Subcutaneous abdominal adipose tissue (tissue), 5 donors: ENCODE results near the gene WNT10A.

Source experiments
- H3K27ac ChIP-seq: one replicate; pipeline ENCODE4 v1.7.0; 2013; ENCODE audit warnings: low read depth, mild to moderate bottlenecking, inconsistent platforms, low read length, moderate library complexity
- H3K27me3 ChIP-seq, 5 donors: one replicate each; pipeline ENCODE4 v1.7.0; 2013; ENCODE audit warnings: low read length in 5 of 5, inconsistent platforms in 1 of 5; ENCODE audit not compliant: control insufficient read depth in 5 of 5, insufficient read depth in 4 of 5
- H3K36me3 ChIP-seq, 5 donors: one replicate each; pipeline ENCODE4 v1.7.0; 2013; ENCODE audit warnings: low read length in 5 of 5; ENCODE audit not compliant: control insufficient read depth in 5 of 5, insufficient read depth in 5 of 5
- H3K4me1 ChIP-seq, 5 donors: one replicate each; pipeline ENCODE4 v1.7.0; 2013; ENCODE audit warnings: low read length in 5 of 5, mild to moderate bottlenecking in 3 of 5, moderate library complexity in 1 of 5; ENCODE audit not compliant: control insufficient read depth in 5 of 5, insufficient read depth in 5 of 5
- H3K4me3 ChIP-seq, 5 donors: one replicate each; pipeline ENCODE4 v1.7.0; 2013; ENCODE audit warnings: low read length in 5 of 5, low read depth in 1 of 5
- H3K9ac ChIP-seq, 5 donors: one replicate each; pipeline ENCODE4 v1.7.0; 2013; ENCODE audit warnings: low read length in 5 of 5, mild to moderate bottlenecking in 4 of 5, moderate library complexity in 3 of 5
- H3K9me3 ChIP-seq, 5 donors: one replicate each; pipeline ENCODE4 v1.7.0; 2013; ENCODE audit warnings: low read length in 5 of 5; ENCODE audit not compliant: control insufficient read depth in 5 of 5
- donor health status: healthy.
- donor health status: healthy.
- donor health status: healthy.
- donor health status: healthy.
- donor health status: healthy.

Gene WNT10A

GRCh38 chr2:218898109-218898878, 17.6 kb downstream of the WNT10A start:
- H3K36me3 ChIP-seq: no peaks in the 10 kb centered on the region
- H3K27ac ChIP-seq: no peak overlapping the region
- no peaks in the 10 kb centered on the region for H3K9me3 ChIP-seq
- H3K4me3 ChIP-seq: peak overlapping the region in 2 of 5 donors; percentile 32 to 45
- no peak overlapping the region for H3K9ac ChIP-seq
- peaks cover 61 to 68% (median 65%) of the 10 kb centered on the region in 5 donors for H3K27me3 ChIP-seq
- peaks cover 0 to 26% (median 18%) of the 10 kb centered on the region in 5 donors for H3K4me1 ChIP-seq

GRCh38 chr2:218899147-218899546, 18.5 kb downstream of the WNT10A start:
- Histone ChIP-seq H3K27me3 (peaks cover 56 to 59% (median 56%) of the 10 kb centered on the region in 5 donors), H3K9me3 (no peaks in the 10 kb centered on the region), H3K4me3 (no peak overlapping the region), H3K27ac (no peak overlapping the region), H3K4me1 (peaks cover 0 to 24% (median 16%) of the 10 kb centered on the region in 5 donors), H3K9ac (no peak overlapping the region), H3K36me3 (no peaks in the 10 kb centered on the region)

GRCh38 chr2:218902427-218902826, 21.8 kb downstream of the WNT10A start:
- Histone ChIP-seq H3K27me3 (peaks cover 24 to 36% (median 27%) of the 10 kb centered on the region in 5 donors), H3K36me3 (no peaks in the 10 kb centered on the region), H3K4me1 (peaks cover 0 to 20% (median 11%) of the 10 kb centered on the region in 5 donors), H3K9me3 (no peaks in the 10 kb centered on the region), H3K27ac (no peak overlapping the region), H3K9ac (no peak overlapping the region), H3K4me3 (no peak overlapping the region)

- Histone ChIP-seq H3K4me1 (peaks cover 0 to 16% (median 8%) of the 10 kb centered on the region in 5 donors), H3K27ac (no peak overlapping the region), H3K4me3 (no peak overlapping the region), H3K9me3 (no peaks in the 10 kb centered on the region), H3K9ac (no peak overlapping the region), H3K27me3 (peaks cover 7 to 23% (median 13%) of the 10 kb centered on the region in 5 donors), H3K36me3 (no peaks in the 10 kb centered on the region)
Observed at GRCh38 chr2:218904176-218904575, 23.5 kb downstream of the WNT10A start.

GRCh38 chr2:218908721-218909619, 28.3 kb downstream of the WNT10A start:
- Histone ChIP-seq H3K36me3 (no peaks in the 10 kb centered on the region), H3K27me3 (peaks cover 0 to 12% (median 3%) of the 10 kb centered on the region in 5 donors), H3K9ac (peak overlapping the region in 4 of 5 donors; percentile 61 to 78 (median 68)), H3K4me1 (peaks cover 0 to 21% (median 13%) of the 10 kb centered on the region in 5 donors), H3K27ac (no peak overlapping the region), H3K9me3 (no peaks in the 10 kb centered on the region), H3K4me3 (peak overlapping the region; percentile 66 to 87 (median 75))

- peaks cover 0 to 15% (median 13%) of the 10 kb centered on the region in 5 donors for H3K4me1 ChIP-seq
- H3K27ac ChIP-seq: no peak overlapping the region
- no peak overlapping the region for H3K9ac ChIP-seq
- peaks cover 0 to 4% (median 0%) of the 10 kb centered on the region in 5 donors for H3K27me3 ChIP-seq
- H3K36me3 ChIP-seq: no peaks in the 10 kb centered on the region
- H3K9me3 ChIP-seq: no peaks in the 10 kb centered on the region
- H3K4me3 ChIP-seq: no peak overlapping the region
Observed at GRCh38 chr2:218910741-218911140, 30.1 kb downstream of the WNT10A start.

- Histone ChIP-seq H3K36me3 (no peaks in the 10 kb centered on the region), H3K9me3 (no peaks in the 10 kb centered on the region), H3K27ac (no peak overlapping the region), H3K4me3 (no peak overlapping the region), H3K9ac (no peak overlapping the region), H3K27me3 (peaks cover 0 to 13% (median 7%) of the 10 kb centered on the region in 5 donors), H3K4me1 (no peaks in the 10 kb centered on the region)
Observed at GRCh38 chr2:218920504-218920903, 39.9 kb downstream of the WNT10A start.

- no peaks in the 10 kb centered on the region for H3K36me3 ChIP-seq
- H3K27ac ChIP-seq: no peak overlapping the region
- H3K9me3 ChIP-seq: no peaks in the 10 kb centered on the region
- no peak overlapping the region for H3K4me3 ChIP-seq
- peaks cover 0 to 13% (median 8%) of the 10 kb centered on the region in 5 donors for H3K27me3 ChIP-seq
- H3K9ac ChIP-seq: no peak overlapping the region
- no peaks in the 10 kb centered on the region for H3K4me1 ChIP-seq
Observed at GRCh38 chr2:218924757-218925156, 44.1 kb downstream of the WNT10A start.

GRCh38 chr2:218925434-218925833, 44.8 kb downstream of the WNT10A start:
- Histone ChIP-seq H3K4me3 (no peak overlapping the region), H3K4me1 (no peaks in the 10 kb centered on the region), H3K9ac (no peak overlapping the region), H3K27ac (no peak overlapping the region), H3K36me3 (no peaks in the 10 kb centered on the region), H3K27me3 (peaks cover 0 to 13% (median 8%) of the 10 kb centered on the region in 5 donors), H3K9me3 (no peaks in the 10 kb centered on the region)

- no peaks in the 10 kb centered on the region for H3K4me1 ChIP-seq
- no peaks in the 10 kb centered on the region for H3K9me3 ChIP-seq
- H3K27ac ChIP-seq: no peak overlapping the region
- H3K9ac ChIP-seq: no peak overlapping the region
- peaks cover 0 to 11% (median 4%) of the 10 kb centered on the region in 5 donors for H3K27me3 ChIP-seq
- no peaks in the 10 kb centered on the region for H3K36me3 ChIP-seq
- no peak overlapping the region for H3K4me3 ChIP-seq
Observed at GRCh38 chr2:218927422-218927821, 46.8 kb downstream of the WNT10A start.
